HepG2 (cell line): ENCODE measurements around the gene KAT14. TPM values are rescaled to one million over a fixed set of nuclear protein-coding genes. Genes with fewer than 3 reads are reported as not detected.

ENCODE experiments used
- ATAC-seq: fragments of 200-7000 bp; cut with Tn5 transposase; 3 replicates; pipeline ENCODE4 v1.9.1; 2020; ENCODE audit warnings: mild to moderate bottlenecking, moderate library complexity
- BruUV-seq: library from RNA; stranded (reverse); fragments of 400-500 nt; replicated peaks from 2 replicates; lab custom pipeline; 2021; lab: Mats Ljungman, UMichigan
- CTCF ChIA-PET: fragments of 300-600 bp; formaldehyde crosslinking; extraction: SDS; loops from one replicate; lab custom pipeline; 2021; ENCODE audit warnings: low total read pairs, inconsistent platforms, low intra/inter-chr PET ratio; lab: Yijun Ruan, JAX
- POLR2A ChIA-PET: fragments of 350-600 bp; sonication (Branson Sonifier 250); formaldehyde crosslinking; loops from one replicate; lab custom pipeline; 2020; ENCODE audit warnings: antibody characterized with exemption, inconsistent platforms; lab: Yijun Ruan, JAX
- DNase-seq: peaks from one replicate; pipeline ENCODE4 v3.0.0-alpha.2; 2015; ENCODE audit warnings: low spot score
- FAIRE-seq: peaks from 3 replicates; lab custom pipeline; 2011; peaks lifted over from hg19 to GRCh38; lab: Jason Lieb, UNC
- H2AFZ ChIP-seq: one replicate; pipeline ENCODE4 v1.6.1; 2011; ENCODE audit warnings: low read length, inconsistent platforms
- H3K27ac ChIP-seq: fragments of 300-600 bp; 3 replicates; pipeline ENCODE4 v1.8.0; 2011; ENCODE audit warnings: mixed run types, mild to moderate bottlenecking, mixed read lengths, low read length, inconsistent platforms; ENCODE audit not compliant: insufficient read depth; ENCODE audit errors: extremely low read length
- H3K27me3 ChIP-seq, 2 experiments: fragments of 200-600 bp in 1 of 2; 2 replicates in 1 of 2; 3 replicates in 1 of 2; pipeline versions ENCODE4 v1.6.0 to v1.8.0; 2011; ENCODE audit warnings: low read length in 2 of 2, mild to moderate bottlenecking in 2 of 2, moderate library complexity in 2 of 2, inconsistent platforms in 1 of 2; ENCODE audit not compliant: insufficient read depth in 2 of 2, control insufficient read depth in 1 of 2
- H3K36me3 ChIP-seq, 2 experiments: fragments of 200-600 bp in 1 of 2; replicated peaks in 1 of 2; 2 replicates in 1 of 2; 3 replicates in 1 of 2; pipeline versions ENCODE4 v1.5.1 to v1.8.0; 2011; ENCODE audit warnings: low read length in 2 of 2, inconsistent platforms in 1 of 2; ENCODE audit not compliant: insufficient read depth in 2 of 2, control insufficient read depth in 1 of 2
- H3K4me1 ChIP-seq: 2 replicates; pipeline ENCODE4 v1.5.1; 2012; ENCODE audit warnings: low read length, inconsistent platforms; ENCODE audit not compliant: insufficient read depth
- H3K4me2 ChIP-seq: 2 replicates; pipeline ENCODE4 v1.6.0; 2011; ENCODE audit warnings: low read depth, low read length, inconsistent platforms
- H3K4me3 ChIP-seq, 3 experiments: fragments of 200-600 bp in 1 of 3; sonication (generic), shearing (Covaris generic) in 1 of 3; replicated peaks in 1 of 3; 2 replicates each; pipeline ENCODE4 v1.5.1; 2011 to 2016; ENCODE audit warnings: low read length in 3 of 3, inconsistent platforms in 2 of 3, low read depth in 2 of 3, mild to moderate bottlenecking in 2 of 3, control low read depth in 1 of 3, mixed read lengths in 1 of 3; ENCODE audit not compliant: insufficient read depth in 1 of 3
- H3K79me2 ChIP-seq: one replicate; pipeline ENCODE4 v1.6.1; 2011; ENCODE audit warnings: low read length, inconsistent platforms; ENCODE audit not compliant: insufficient read depth
- H3K9ac ChIP-seq: 2 replicates; pipeline ENCODE4 v1.6.0; 2011; ENCODE audit warnings: mild to moderate bottlenecking, low read depth, low read length, inconsistent platforms; ENCODE audit not compliant: insufficient read depth
- H3K9me3 ChIP-seq: 2 replicates; pipeline ENCODE4 v1.5.1; 2012; ENCODE audit warnings: mild to moderate bottlenecking, low read length
- H4K20me1 ChIP-seq: 2 replicates; pipeline ENCODE4 v1.6.0; 2011; ENCODE audit warnings: inconsistent platforms, mild to moderate bottlenecking, low read length, moderate library complexity; ENCODE audit not compliant: insufficient read depth
- ATAD3A ChIP-seq: sonication (generic); formaldehyde crosslinking; IDR thresholded peaks from 2 replicates; pipeline ENCODE4 v1.4.0; 2020; ENCODE audit warnings: missing genetic modification reagents
- HMGXB3 ChIP-seq: sonication (generic); formaldehyde crosslinking; IDR thresholded peaks from 2 replicates; pipeline ENCODE4 v1.4.0; 2020; ENCODE audit warnings: missing genetic modification reagents, borderline replicate concordance
- MTERF4 ChIP-seq: sonication (generic); formaldehyde crosslinking; IDR thresholded peaks from 2 replicates; pipeline ENCODE4 v1.8.0; 2023; ENCODE audit warnings: mild to moderate bottlenecking, missing genetic modification reagents
- ONECUT2 ChIP-seq: sonication (generic); formaldehyde crosslinking; IDR thresholded peaks from 2 replicates; pipeline ENCODE4 v1.4.0; 2020; ENCODE audit warnings: missing genetic modification reagents
- ZBTB34 ChIP-seq: sonication (generic); formaldehyde crosslinking; IDR thresholded peaks from 2 replicates; pipeline ENCODE4 v1.8.0; 2022; ENCODE audit warnings: mild to moderate bottlenecking, missing genetic modification reagents
- ZNF20 ChIP-seq: sonication (generic); formaldehyde crosslinking; IDR thresholded peaks from 2 replicates; pipeline ENCODE4 v1.4.0; 2020; ENCODE audit warnings: mild to moderate bottlenecking, moderate library complexity, missing genetic modification reagents
- ZNF558 ChIP-seq: sonication (generic); formaldehyde crosslinking; IDR thresholded peaks from 2 replicates; pipeline ENCODE4 v1.9.0; 2022; ENCODE audit warnings: mild to moderate bottlenecking, missing genetic modification reagents, borderline replicate concordance
- ZNF570 ChIP-seq: sonication (generic); formaldehyde crosslinking; IDR thresholded peaks from 2 replicates; pipeline ENCODE4 v1.4.0; 2020; ENCODE audit warnings: mild to moderate bottlenecking, missing genetic modification reagents, borderline replicate concordance
- ZNF766 ChIP-seq: sonication (generic); formaldehyde crosslinking; IDR thresholded peaks from 2 replicates; pipeline ENCODE4 v1.5.0; 2020; ENCODE audit warnings: missing genetic modification reagents, borderline replicate concordance
- WGBS: methylation state at CpG from one replicate; pipeline ENCODE4 v1.1.6; 2017; ENCODE audit warnings: low lambda C conversion rate; 5-methylcytosine and 5-hydroxymethylcytosine counted together
- in situ Hi-C: cut with HindIII; loops from 2 replicates; pipeline ENCODE4 v1.10.0; 2017; ENCODE audit warnings: low pct_unique_long_range_greater_than_20kb; ENCODE audit not compliant: extremely low pct_ligation_motif_present
- intact Hi-C: fragments of 100-400 bp; cut with micrococcal nuclease; formaldehyde crosslinking; loops from one replicate; pipeline ENCODE4 v1.10.0; 2022; ENCODE audit not compliant: unreplicated experiment
- polyA plus RNA-seq, 8 experiments: library from polyadenylated mRNA; depleted of rRNA in 3 of 8; stranded (reverse) in 7 of 8; unstranded in 1 of 8; fragments of >200 nt; fragmentation: Illumina TruSeq in 4 of 8; extraction: Trizol in 4 of 8; gene quantifications; 2 replicates each; pipeline versions ENCODE4 v1.2.1 to v1.2.3, GENCODE V29; 2011 to 2016; ENCODE audit warnings: low read depth in 4 of 8, missing spikeins in 1 of 8, mixed read lengths in 1 of 8; ENCODE audit not compliant: insufficient read depth in 1 of 8
- total RNA-seq, 5 experiments: library from RNA; depleted of rRNA; stranded (reverse); fragments of >200 nt; fragmentation: Illumina TruSeq; extraction: Trizol; gene quantifications; 2 replicates each; pipeline ENCODE4 v1.2.3, GENCODE V29; 2016; ENCODE audit warnings: low read depth in 1 of 5
- TF ChIP-seq, protein P1 (sequence below): sonication (generic); formaldehyde crosslinking; IDR thresholded peaks from 2 replicates; pipeline ENCODE4 v1.9.0; 2021; ENCODE audit warnings: missing genetic modification reagents, borderline replicate concordance
- TF ChIP-seq, protein P2 (sequence below): IDR thresholded peaks from 2 replicates; pipeline ENCODE4 v1.6.1; 2016; ENCODE audit warnings: mild to moderate bottlenecking, missing biosample characterization, missing genetic modification reagents
- TF ChIP-seq, protein P3 (sequence below): sonication (generic); formaldehyde crosslinking; IDR thresholded peaks from 2 replicates; pipeline ENCODE4 v1.5.0; 2020; ENCODE audit warnings: missing genetic modification reagents

KAT14 gene
- total and polyA plus RNA-seq, 2 of the 13 experiments (the other 11 are each of a cell fraction or from before 2014, with no cell fraction given), result 5.1 to 15.1 TPM

- DNase-seq (no peak), ATAC-seq (no peak), FAIRE-seq (no peak)
- Histone ChIP-seq H2AFZ (no peak overlapping the region), H3K9me3 (no peaks in the 10 kb centered on the region), H3K79me2 (no peaks in the 10 kb centered on the region), H3K4me3 (no peak overlapping the region), H3K36me3 (no peaks in the 10 kb centered on the region), H3K4me1 (peaks cover 7% of the 10 kb centered on the region; the same call in 1 of the 2 replicates), H3K4me2 (no peak overlapping the region), H3K27me3 (0 out of 5 replicates have a peak, but pooled peaks cover 0 to 4% of the 10 kb centered on the region in 2 experiments), H3K27ac (no peak overlapping the region), H4K20me1 (no peaks in the 10 kb centered on the region), H3K9ac (no peak overlapping the region)
- CTCF ChIA-PET, result no interaction called here
- WGBS, result 24% methylated on average over 2 of the region's 2 CpGs
- intact Hi-C loops, result no loop called here
- POLR2A ChIA-PET, result no interaction called here
- no TSS peak for BruUV-seq
- in situ Hi-C loops, result no loop called here
- TF ChIP-seq, protein P1, sequence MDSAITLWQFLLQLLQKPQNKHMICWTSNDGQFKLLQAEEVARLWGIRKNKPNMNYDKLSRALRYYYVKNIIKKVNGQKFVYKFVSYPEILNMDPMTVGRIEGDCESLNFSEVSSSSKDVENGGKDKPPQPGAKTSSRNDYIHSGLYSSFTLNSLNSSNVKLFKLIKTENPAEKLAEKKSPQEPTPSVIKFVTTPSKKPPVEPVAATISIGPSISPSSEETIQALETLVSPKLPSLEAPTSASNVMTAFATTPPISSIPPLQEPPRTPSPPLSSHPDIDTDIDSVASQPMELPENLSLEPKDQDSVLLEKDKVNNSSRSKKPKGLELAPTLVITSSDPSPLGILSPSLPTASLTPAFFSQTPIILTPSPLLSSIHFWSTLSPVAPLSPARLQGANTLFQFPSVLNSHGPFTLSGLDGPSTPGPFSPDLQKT (CRISPR knock-in tag), result no peak
- no peak for TF ChIP-seq ONECUT2
- no peak for TF ChIP-seq ZNF570 (CRISPR knock-in tag)
- no peak for TF ChIP-seq HMGXB3
- no peak for TF ChIP-seq ZBTB34
- TF ChIP-seq ATAD3A (CRISPR knock-in tag), result no peak
- no peak for TF ChIP-seq MTERF4 (CRISPR knock-in tag)
- no peak for TF ChIP-seq ZNF558 (CRISPR knock-in tag)
- TF ChIP-seq, protein P2, sequence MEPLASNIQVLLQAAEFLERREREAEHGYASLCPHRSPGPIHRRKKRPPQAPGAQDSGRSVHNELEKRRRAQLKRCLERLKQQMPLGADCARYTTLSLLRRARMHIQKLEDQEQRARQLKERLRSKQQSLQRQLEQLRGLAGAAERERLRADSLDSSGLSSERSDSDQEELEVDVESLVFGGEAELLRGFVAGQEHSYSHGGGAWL (CRISPR knock-in tag), result no peak
- TF ChIP-seq ZNF766, result no peak
- no peak for TF ChIP-seq ZNF20 (CRISPR knock-in tag)
- TF ChIP-seq, protein P3, sequence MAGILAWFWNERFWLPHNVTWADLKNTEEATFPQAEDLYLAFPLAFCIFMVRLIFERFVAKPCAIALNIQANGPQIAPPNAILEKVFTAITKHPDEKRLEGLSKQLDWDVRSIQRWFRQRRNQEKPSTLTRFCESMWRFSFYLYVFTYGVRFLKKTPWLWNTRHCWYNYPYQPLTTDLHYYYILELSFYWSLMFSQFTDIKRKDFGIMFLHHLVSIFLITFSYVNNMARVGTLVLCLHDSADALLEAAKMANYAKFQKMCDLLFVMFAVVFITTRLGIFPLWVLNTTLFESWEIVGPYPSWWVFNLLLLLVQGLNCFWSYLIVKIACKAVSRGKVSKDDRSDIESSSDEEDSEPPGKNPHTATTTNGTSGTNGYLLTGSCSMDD (CRISPR knock-in tag), result no peak
Observed at GRCh38 chr20:18108326-18108725, 29.3 kb upstream of the KAT14 start.
